T-helper 2 cell treated with Interferon-gamma antibody and Interleukin-4, amounts not matched to agents 5 μg/mL and 100 μg/mL, for 36 hours (primary cell): ENCODE measurements around the gene ALK.
A peak's percentile ranks its signal among the peaks of the same experiment; 100 is the strongest.

Source experiments
- DNase-seq: peaks from one replicate; pipeline ENCODE4 v3.0.0; 2021; ENCODE audit warnings: low spot score
- H3K27ac Mint-ChIP-seq: one replicate; pipeline ENCODE4 v1.8.0; 2021; ENCODE audit warnings: mild to moderate bottlenecking, mixed read lengths
- H3K27me3 Mint-ChIP-seq: one replicate; pipeline ENCODE4 v1.8.0; 2021; ENCODE audit warnings: low read depth, mixed read lengths
- H3K36me3 Mint-ChIP-seq: one replicate; pipeline ENCODE4 v1.8.0; 2021; ENCODE audit warnings: low read depth, mixed read lengths
- H3K4me1 Mint-ChIP-seq: one replicate; pipeline ENCODE4 v1.8.0; 2021; ENCODE audit warnings: low read depth, mixed read lengths
- H3K4me3 Mint-ChIP-seq: one replicate; pipeline ENCODE4 v1.8.0; 2022; ENCODE audit warnings: mild to moderate bottlenecking, moderate library complexity, mixed read lengths
- H3K9me3 Mint-ChIP-seq: one replicate; pipeline ENCODE4 v1.8.0; 2021; ENCODE audit warnings: mixed read lengths

Gene ALK

DNA sequence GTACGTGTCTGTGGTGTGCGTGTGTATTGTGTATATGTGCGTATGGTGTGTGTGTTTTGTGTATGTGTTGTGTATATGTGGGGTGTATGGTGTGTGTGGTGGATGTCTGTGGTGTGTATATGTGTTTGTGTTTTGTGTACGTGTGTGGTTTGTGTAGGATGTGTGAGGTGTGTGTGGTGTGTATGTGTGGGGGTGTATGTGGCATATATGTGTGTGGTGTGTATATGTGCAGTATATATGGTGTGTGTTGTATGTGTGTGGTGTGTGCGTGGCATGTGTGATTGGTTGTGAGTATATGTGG lies 704.8 kb downstream of the ALK start:
- DNase-seq: no peak
- Mint-ChIP-seq H3K4me1 (no peaks in the 10 kb centered on the region), H3K27me3 (no peaks in the 10 kb centered on the region)

DNA sequence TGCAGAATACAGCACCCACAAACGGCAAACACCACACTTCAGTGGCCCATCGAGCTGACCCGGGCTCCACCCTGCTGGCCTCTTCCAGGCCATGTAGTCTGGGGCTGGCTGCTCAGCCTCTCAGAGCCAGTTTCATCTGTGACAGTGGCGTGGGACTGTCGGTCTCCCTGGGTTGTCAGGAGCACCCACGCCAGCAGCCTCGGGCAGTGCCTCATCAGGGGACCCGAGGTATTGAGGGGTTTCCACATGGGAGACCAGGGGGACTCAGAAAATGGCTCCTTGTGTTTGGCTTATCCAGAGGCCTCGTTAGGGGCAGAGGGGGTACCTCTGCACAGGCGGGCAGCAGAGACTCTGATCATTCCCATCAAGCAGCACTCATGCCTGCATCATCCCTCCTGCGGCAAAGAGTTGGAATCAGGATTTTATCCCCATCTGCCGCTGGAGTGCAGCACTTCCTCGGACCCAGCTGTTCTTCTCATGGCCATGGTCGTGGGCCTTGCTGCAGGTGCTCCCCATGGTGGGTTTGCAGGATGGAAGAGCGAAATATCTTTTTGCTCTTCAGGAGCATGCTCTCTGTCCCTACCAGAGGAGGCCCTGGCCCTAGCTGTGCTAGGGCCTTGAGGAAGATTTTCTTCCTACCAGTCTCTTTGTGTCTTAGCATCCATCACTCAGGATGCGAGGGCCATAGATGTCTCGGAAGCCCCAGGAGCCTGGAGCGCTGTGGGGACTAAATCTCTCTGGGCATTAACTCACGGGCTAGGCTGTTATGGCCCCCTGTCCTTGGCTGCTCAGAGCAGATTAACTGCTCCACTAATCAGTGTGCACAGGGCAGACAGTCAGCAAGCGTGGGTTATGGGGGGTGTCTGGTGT lies 705.4 kb downstream of the ALK start:
- Mint-ChIP-seq H3K4me1 (no peaks in the 10 kb centered on the region), H3K4me3 (no peak overlapping the region), H3K9me3 (no peaks in the 10 kb centered on the region), H3K36me3 (no peaks in the 10 kb centered on the region), H3K27ac (no peak overlapping the region), H3K27me3 (no peaks in the 10 kb centered on the region)
- DNase-seq: no peak

More for the DNA sequence above, 704.8 kb downstream of the ALK start:
- no peaks in the 10 kb centered on the region for H3K36me3 Mint-ChIP-seq
- no peak overlapping the region for H3K4me3 Mint-ChIP-seq
- H3K27ac Mint-ChIP-seq: no peak overlapping the region
- H3K9me3 Mint-ChIP-seq: no peaks in the 10 kb centered on the region

GRCh38 chr2:29215073-29215472 lies 706.3 kb downstream of the ALK start:
- Mint-ChIP-seq H3K4me1 (no peaks in the 10 kb centered on the region), H3K9me3 (no peaks in the 10 kb centered on the region), H3K27ac (no peak overlapping the region), H3K4me3 (no peak overlapping the region), H3K36me3 (no peaks in the 10 kb centered on the region), H3K27me3 (no peaks in the 10 kb centered on the region)
- no peak for DNase-seq

GRCh38 chr2:29213888-29214291 lies 707.5 kb downstream of the ALK start:
- no peak overlapping the region for H3K4me3 Mint-ChIP-seq
- H3K27ac Mint-ChIP-seq: no peak overlapping the region
- H3K9me3 Mint-ChIP-seq: no peaks in the 10 kb centered on the region
- DNase-seq: no peak
- H3K36me3 Mint-ChIP-seq: no peaks in the 10 kb centered on the region
- no peaks in the 10 kb centered on the region for H3K4me1 Mint-ChIP-seq
- H3K27me3 Mint-ChIP-seq: no peaks in the 10 kb centered on the region

DNA sequence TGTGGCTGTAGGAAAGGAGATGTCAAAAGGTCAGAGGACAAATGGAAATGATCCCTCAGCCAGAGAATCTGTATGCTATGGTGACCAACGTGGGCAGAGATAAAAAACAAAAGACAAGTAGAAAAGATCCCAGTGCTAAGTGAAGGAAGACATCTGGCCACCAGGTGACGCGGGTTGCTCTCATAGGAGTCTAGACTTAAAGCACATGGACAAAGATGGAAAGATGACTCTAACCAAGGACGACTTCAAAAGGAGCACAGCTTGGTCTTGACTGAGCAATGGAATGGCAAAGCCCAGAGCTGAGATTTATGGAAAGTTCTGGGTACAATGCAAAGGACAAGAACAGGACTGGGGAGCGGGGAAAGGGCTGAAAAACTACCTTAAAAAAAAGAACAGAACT lies 709.4 kb downstream of the ALK start:
- DNase-seq: no peak
- Mint-ChIP-seq H3K27me3 (no peaks in the 10 kb centered on the region), H3K27ac (no peak overlapping the region), H3K9me3 (no peaks in the 10 kb centered on the region), H3K36me3 (no peaks in the 10 kb centered on the region), H3K4me3 (no peak overlapping the region), H3K4me1 (no peaks in the 10 kb centered on the region)

DNA sequence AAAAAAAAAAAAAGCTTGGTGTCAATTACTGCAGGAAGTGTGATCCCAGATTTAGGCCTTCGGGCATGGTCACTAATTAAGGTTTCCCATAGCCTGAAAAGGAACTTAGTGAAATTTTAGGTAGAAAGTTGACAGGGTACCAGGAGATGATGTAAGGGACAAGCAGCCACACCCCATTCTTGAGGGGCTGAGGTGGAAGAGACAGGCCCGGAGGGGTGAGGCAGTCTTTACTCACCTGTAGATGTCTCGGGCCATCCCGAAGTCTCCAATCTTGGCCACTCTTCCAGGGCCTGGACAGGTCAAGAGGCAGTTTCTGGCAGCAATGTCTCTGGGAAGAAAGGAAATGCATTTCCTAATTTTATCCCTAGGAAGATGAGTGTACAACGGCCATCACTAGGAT lies 711.8 kb downstream of the ALK start:
- Mint-ChIP-seq H3K4me3 (no peak overlapping the region), H3K4me1 (no peaks in the 10 kb centered on the region), H3K36me3 (no peaks in the 10 kb centered on the region), H3K27ac (no peak overlapping the region), H3K9me3 (no peaks in the 10 kb centered on the region), H3K27me3 (no peaks in the 10 kb centered on the region)
- DNase-seq: no peak

GRCh38 chr2:29207352-29208148 lies 713.8 kb downstream of the ALK start:
- no peak overlapping the region for H3K4me3 Mint-ChIP-seq
- no peaks in the 10 kb centered on the region for H3K9me3 Mint-ChIP-seq
- no peak for DNase-seq
- H3K27me3 Mint-ChIP-seq: no peaks in the 10 kb centered on the region
- H3K36me3 Mint-ChIP-seq: no peaks in the 10 kb centered on the region
- H3K4me1 Mint-ChIP-seq: no peaks in the 10 kb centered on the region
- no peak overlapping the region for H3K27ac Mint-ChIP-seq

GRCh38 chr2:29206941-29207340 lies 714.4 kb downstream of the ALK start:
- no peaks in the 10 kb centered on the region for H3K9me3 Mint-ChIP-seq
- H3K27ac Mint-ChIP-seq: no peak overlapping the region
- no peaks in the 10 kb centered on the region for H3K27me3 Mint-ChIP-seq
- H3K4me3 Mint-ChIP-seq: no peak overlapping the region
- DNase-seq: no peak
- H3K4me1 Mint-ChIP-seq: no peaks in the 10 kb centered on the region
- H3K36me3 Mint-ChIP-seq: no peaks in the 10 kb centered on the region

GRCh38 chr2:29202819-29203495 lies 718.4 kb downstream of the ALK start:
- Mint-ChIP-seq H3K27me3 (no peaks in the 10 kb centered on the region), H3K36me3 (no peaks in the 10 kb centered on the region), H3K4me1 (no peaks in the 10 kb centered on the region), H3K9me3 (no peaks in the 10 kb centered on the region), H3K27ac (no peak overlapping the region), H3K4me3 (no peak overlapping the region)
- no peak for DNase-seq

GRCh38 chr2:29201979-29202378 lies 719.4 kb downstream of the ALK start:
- DNase-seq: no peak
- H3K4me1 Mint-ChIP-seq: no peaks in the 10 kb centered on the region
- no peak overlapping the region for H3K4me3 Mint-ChIP-seq
- H3K9me3 Mint-ChIP-seq: no peaks in the 10 kb centered on the region
- no peak overlapping the region for H3K27ac Mint-ChIP-seq
- H3K36me3 Mint-ChIP-seq: no peaks in the 10 kb centered on the region
- H3K27me3 Mint-ChIP-seq: no peaks in the 10 kb centered on the region

GRCh38 chr2:29196792-29197788 lies 724.3 kb downstream of the ALK start:
- H3K27ac Mint-ChIP-seq: no peak overlapping the region
- no peaks in the 10 kb centered on the region for H3K36me3 Mint-ChIP-seq
- no peaks in the 10 kb centered on the region for H3K27me3 Mint-ChIP-seq
- H3K4me3 Mint-ChIP-seq: no peak overlapping the region
- H3K9me3 Mint-ChIP-seq: no peaks in the 10 kb centered on the region
- DNase-seq: peak; percentile 54
- H3K4me1 Mint-ChIP-seq: peaks cover 2% of the 10 kb centered on the region

GRCh38 chr2:29195796-29196195 lies 725.6 kb downstream of the ALK start:
- Mint-ChIP-seq H3K27me3 (no peaks in the 10 kb centered on the region), H3K27ac (no peak overlapping the region), H3K4me3 (no peak overlapping the region), H3K4me1 (peaks cover 2% of the 10 kb centered on the region), H3K9me3 (no peaks in the 10 kb centered on the region), H3K36me3 (no peaks in the 10 kb centered on the region)
- DNase-seq: no peak

DNA sequence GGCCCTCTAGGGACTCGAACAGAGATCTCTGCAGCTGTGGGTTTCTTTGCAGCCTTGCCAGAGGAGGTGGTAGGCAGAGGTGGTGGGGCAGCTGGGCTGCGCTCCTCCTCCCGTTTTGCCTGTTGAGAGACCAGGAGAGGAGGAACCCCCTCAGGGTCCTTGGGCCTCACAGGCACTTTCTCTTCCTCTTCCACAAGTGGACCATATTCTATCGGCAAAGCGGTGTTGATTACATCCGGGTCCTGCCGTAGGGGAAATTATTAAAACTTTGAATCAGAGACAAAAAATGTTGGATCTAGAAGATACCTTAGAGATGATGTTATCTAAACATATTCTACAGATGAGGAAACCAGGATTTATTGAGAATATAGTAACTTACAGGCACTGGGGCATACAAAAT lies 727.7 kb downstream of the ALK start:
- Mint-ChIP-seq H3K27me3 (no peaks in the 10 kb centered on the region), H3K36me3 (no peaks in the 10 kb centered on the region), H3K4me1 (peaks cover 2% of the 10 kb centered on the region), H3K4me3 (no peak overlapping the region), H3K27ac (no peak overlapping the region), H3K9me3 (no peaks in the 10 kb centered on the region)
- DNase-seq: no peak
